Measurements from ENCODE around the gene LRRIQ1. TPM values are rescaled to one million over a fixed set of nuclear protein-coding genes. Genes with fewer than 3 reads are reported as not detected.
"Not testable (repeated sequence)": the region's sequence is repeated elsewhere in the genome, so short reads cannot be mapped to it uniquely, and the experiment has no call there.

LRRIQ1 gene
- total and polyA plus RNA-seq, 2 donors (not counting 1 experiment from before 2014, with no cell fraction given): not detected

- no peak overlapping the region for H3K27ac Mint-ChIP-seq
Measured at GRCh38 chr12:85002778-85003296, 33.3 kb upstream of the LRRIQ1 start.

GRCh38 chr12:85004204-85004603 lies 31.9 kb upstream of the LRRIQ1 start:
- no peaks in the 10 kb centered on the region for H3K36me3 ChIP-seq (replicated peaks in 1 of 2; ENCODE audit: control extremely low read depth in 1 of 2, control insufficient read depth in 1 of 2, extremely low read depth in 1 of 2, insufficient read depth in 2 of 2, low read length in 1 of 2)
- ChIA-PET CTCF (no interaction called here), POLR2A (no interaction called here)
- no peak overlapping the region for H3K4me3 ChIP-seq (ENCODE audit: control extremely low read depth in 1 of 5, extremely low read depth in 1 of 5, insufficient read depth in 1 of 5, low read depth in 2 of 5, low read length in 4 of 5)
- no peak overlapping the region for H2AFZ ChIP-seq (ENCODE audit: insufficient read depth, low read depth, low read length, poor library complexity, severe bottlenecking)
- H3K9me3 ChIP-seq (ENCODE audit: control extremely low read depth in 1 of 3, control insufficient read depth in 2 of 3, insufficient read depth in 1 of 3, low read length in 2 of 3): no peaks in the 10 kb centered on the region
- H3K27me3 ChIP-seq (replicated peaks in 1 of 4; ENCODE audit: control extremely low read depth in 1 of 4, control insufficient read depth in 3 of 4, insufficient read depth in 4 of 4, low read length in 3 of 4): no peaks in the 10 kb centered on the region
- H3K4me1 ChIP-seq (ENCODE audit: control insufficient read depth in 2 of 2, insufficient read depth in 2 of 2, low read length in 2 of 2): no peaks in the 10 kb centered on the region
- no peak overlapping the region for H3K4me3 Mint-ChIP-seq
- H3K27ac ChIP-seq (ENCODE audit: low read length in 2 of 2): no peak overlapping the region
- H3K9ac ChIP-seq (ENCODE audit: low read length): no peak overlapping the region
- H3K4me1 Mint-ChIP-seq: no peaks in the 10 kb centered on the region
- H4K20me1 ChIP-seq (ENCODE audit: control insufficient read depth, insufficient read depth, low read length, poor library complexity, severe bottlenecking): no peaks in the 10 kb centered on the region
- ATAC-seq (ENCODE audit: low read depth): no peak
- no peak for TF ChIP-seq EZH2 (IDR thresholded peaks at IDR 0.05; ENCODE audit: borderline replicate concordance, insufficient read depth, low read depth, low read length, poor library complexity, severe bottlenecking)
- TF ChIP-seq CTCF (IDR thresholded peaks at IDR 0.05): no peak
- DNase-seq: no peak
- H3K79me2 ChIP-seq (ENCODE audit: control insufficient read depth, insufficient read depth, low read length): no peaks in the 10 kb centered on the region
- H3K4me2 ChIP-seq (replicated peaks; ENCODE audit: low read depth, low read length, poor library complexity, severe bottlenecking): no peak overlapping the region
- H3K27ac Mint-ChIP-seq: no peak overlapping the region
- intact Hi-C loops (cut with micrococcal nuclease): no loop called here
- H3K27me3 Mint-ChIP-seq: no peaks in the 10 kb centered on the region
- H3K9me3 Mint-ChIP-seq (ENCODE audit: insufficient read depth): no peaks in the 10 kb centered on the region

More at GRCh38 chr12:85002778-85003296, 33.3 kb upstream of the LRRIQ1 start:
- Mint-ChIP-seq H3K9me3 (ENCODE audit: insufficient read depth) (no peaks in the 10 kb centered on the region), H3K4me3 (no peak overlapping the region), H3K4me1 (no peaks in the 10 kb centered on the region), H3K27me3 (no peaks in the 10 kb centered on the region)
- H3K27ac ChIP-seq (ENCODE audit: low read length in 2 of 2): no peak overlapping the region
- intact Hi-C loops (cut with micrococcal nuclease): no loop called here
- no peak overlapping the region for H2AFZ ChIP-seq (ENCODE audit: insufficient read depth, low read depth, low read length, poor library complexity, severe bottlenecking)
- no peak overlapping the region for H3K9ac ChIP-seq (ENCODE audit: low read length)
- WGBS (ENCODE audit: insufficient coverage): 75% methylated on average over 2 of the region's 3 CpGs
- H3K27me3 ChIP-seq (replicated peaks in 1 of 4; ENCODE audit: control extremely low read depth in 1 of 4, control insufficient read depth in 3 of 4, insufficient read depth in 4 of 4, low read length in 3 of 4): no peaks in the 10 kb centered on the region
- no peaks in the 10 kb centered on the region for H3K79me2 ChIP-seq (ENCODE audit: control insufficient read depth, insufficient read depth, low read length)
- CTCF ChIA-PET: no interaction called here
- H3K4me1 ChIP-seq (ENCODE audit: control insufficient read depth in 2 of 2, insufficient read depth in 2 of 2, low read length in 2 of 2): no peaks in the 10 kb centered on the region
- TF ChIP-seq CTCF (IDR thresholded peaks at IDR 0.05) (no peak), EZH2 (IDR thresholded peaks at IDR 0.05; ENCODE audit: borderline replicate concordance, insufficient read depth, low read depth, low read length, poor library complexity, severe bottlenecking) (no peak)
- H3K36me3 ChIP-seq (replicated peaks in 1 of 2; ENCODE audit: control extremely low read depth in 1 of 2, control insufficient read depth in 1 of 2, extremely low read depth in 1 of 2, insufficient read depth in 2 of 2, low read length in 1 of 2): no peaks in the 10 kb centered on the region
- no peaks in the 10 kb centered on the region for H4K20me1 ChIP-seq (ENCODE audit: control insufficient read depth, insufficient read depth, low read length, poor library complexity, severe bottlenecking)
- POLR2A ChIA-PET: no interaction called here
- H3K4me3 ChIP-seq (ENCODE audit: control extremely low read depth in 1 of 5, extremely low read depth in 1 of 5, insufficient read depth in 1 of 5, low read depth in 2 of 5, low read length in 4 of 5): no peak overlapping the region
- ATAC-seq (ENCODE audit: low read depth) (no peak), DNase-seq (no peak)
- H3K4me2 ChIP-seq (replicated peaks; ENCODE audit: low read depth, low read length, poor library complexity, severe bottlenecking): no peak overlapping the region
- H3K9me3 ChIP-seq (ENCODE audit: control extremely low read depth in 1 of 3, control insufficient read depth in 2 of 3, insufficient read depth in 1 of 3, low read length in 2 of 3): no peaks in the 10 kb centered on the region

- WGBS (ENCODE audit: insufficient coverage): 73% methylated on average over 2 of the region's 2 CpGs
- POLR2A ChIA-PET, H3K4me1 Mint-ChIP-seq: not testable (repeated sequence)
Measured at GRCh38 chr12:85005047-85005446, 31.1 kb upstream of the LRRIQ1 start.

More at GRCh38 chr12:85005047-85005446, 31.1 kb upstream of the LRRIQ1 start:
- ATAC-seq (ENCODE audit: low read depth); DNase-seq; H2AFZ ChIP-seq (ENCODE audit: insufficient read depth, low read depth, low read length, poor library complexity, severe bottlenecking); H4K20me1 ChIP-seq (ENCODE audit: control insufficient read depth, insufficient read depth, low read length, poor library complexity, severe bottlenecking); H3K9me3 ChIP-seq (ENCODE audit: control extremely low read depth in 1 of 3, control insufficient read depth in 2 of 3, insufficient read depth in 1 of 3, low read length in 2 of 3); intact Hi-C loops (cut with micrococcal nuclease); H3K4me3 Mint-ChIP-seq; H3K9ac ChIP-seq (ENCODE audit: low read length); H3K27ac Mint-ChIP-seq; H3K27me3 ChIP-seq (replicated peaks in 1 of 4; ENCODE audit: control extremely low read depth in 1 of 4, control insufficient read depth in 3 of 4, insufficient read depth in 4 of 4, low read length in 3 of 4); H3K27me3 Mint-ChIP-seq; H3K36me3 ChIP-seq (replicated peaks in 1 of 2; ENCODE audit: control extremely low read depth in 1 of 2, control insufficient read depth in 1 of 2, extremely low read depth in 1 of 2, insufficient read depth in 2 of 2, low read length in 1 of 2); H3K79me2 ChIP-seq (ENCODE audit: control insufficient read depth, insufficient read depth, low read length); CTCF ChIA-PET; H3K4me3 ChIP-seq (ENCODE audit: control extremely low read depth in 1 of 5, extremely low read depth in 1 of 5, insufficient read depth in 1 of 5, low read depth in 2 of 5, low read length in 4 of 5); H3K27ac ChIP-seq (ENCODE audit: low read length in 2 of 2); H3K9me3 Mint-ChIP-seq (ENCODE audit: insufficient read depth); H3K4me2 ChIP-seq (replicated peaks; ENCODE audit: low read depth, low read length, poor library complexity, severe bottlenecking); H3K4me1 ChIP-seq (ENCODE audit: control insufficient read depth in 2 of 2, insufficient read depth in 2 of 2, low read length in 2 of 2): not testable (repeated sequence)
